CD4-positive, alpha-beta T cell treated with Interleukin-15 for 1 hour (primary cell): ENCODE data around the gene CIITA.

ENCODE experiments used
- DNase-seq: peaks from one replicate; pipeline ENCODE4 v3.0.0-alpha.2; 2020

Gene CIITA

GRCh38 chr16:10881479-10882030, 4.6 kb downstream of the CIITA start:
- DNase-seq, result no peak

DNA sequence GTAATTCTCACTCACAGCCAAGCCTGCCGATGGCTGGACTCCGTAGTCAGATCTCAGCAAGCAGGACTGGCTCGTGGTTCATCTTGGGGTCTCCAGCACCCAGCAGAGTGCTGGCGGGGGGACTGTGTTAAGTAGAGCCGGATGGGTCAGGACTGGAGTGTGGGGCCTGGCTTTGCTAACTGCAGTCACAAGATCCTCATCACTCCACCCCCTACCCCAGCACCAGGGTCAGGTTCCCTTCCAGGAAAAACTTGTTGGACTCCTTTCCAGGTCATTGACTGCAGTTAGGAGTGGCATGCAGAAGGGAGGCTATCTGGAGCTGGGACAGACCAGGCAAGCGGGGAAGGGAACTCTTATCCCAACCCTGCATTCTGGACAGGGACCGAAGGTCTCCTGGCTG, 6.0 kb downstream of the CIITA start:
- no peak for DNase-seq

DNA sequence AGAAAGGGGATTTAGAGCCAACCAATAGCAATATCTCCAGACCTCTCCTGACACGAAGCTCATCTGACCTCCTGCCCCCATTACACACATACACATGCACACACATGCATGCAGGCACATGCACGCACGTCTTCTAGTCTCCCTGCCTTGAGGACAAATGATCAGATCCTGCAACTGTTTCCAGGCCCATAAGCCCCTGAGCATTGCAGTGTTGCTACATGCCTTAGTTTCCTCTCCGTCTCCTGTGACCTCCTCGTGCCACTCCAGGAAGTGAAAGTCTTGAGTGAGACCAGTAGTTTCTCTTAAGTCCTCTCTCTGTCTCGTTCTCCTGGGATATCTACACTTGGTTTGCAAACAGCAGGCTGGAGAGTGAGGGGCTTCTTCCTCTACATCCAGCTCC, 8.2 kb downstream of the CIITA start:
- no peak for DNase-seq

DNA sequence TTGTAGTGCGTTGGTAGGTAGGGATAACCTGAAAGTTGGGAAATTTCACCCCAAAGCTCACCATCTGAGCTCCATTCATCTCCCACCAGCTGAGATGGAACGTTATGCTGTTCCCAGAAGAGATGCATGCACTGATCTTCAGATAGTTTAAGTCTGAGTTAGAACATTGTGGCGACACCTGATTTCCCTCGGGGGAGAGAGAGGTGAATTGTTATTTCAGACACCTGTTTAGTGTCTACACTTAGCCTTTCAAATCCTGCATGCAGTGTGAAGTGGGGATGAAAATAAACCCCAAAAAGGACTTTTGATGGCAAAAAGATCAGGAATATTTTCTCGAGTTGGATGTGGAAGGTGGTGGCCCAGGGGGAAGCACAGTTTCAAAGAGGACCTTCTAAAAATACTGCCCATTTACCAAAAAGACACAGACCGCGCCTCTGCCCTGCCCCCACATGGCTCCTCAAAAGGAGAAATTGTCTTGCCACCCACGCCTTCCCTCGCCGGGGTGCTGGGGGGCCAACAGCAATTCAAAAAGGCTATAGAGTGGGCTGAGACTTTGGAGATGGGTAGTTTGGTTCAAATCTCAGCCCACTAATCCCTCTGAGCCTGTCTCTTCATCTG, 11.4 kb downstream of the CIITA start:
- DNase-seq, result no peak

- DNase-seq, result no peak
These were observed 12.9 kb downstream of the CIITA start for GRCh38 chr16:10889855-10890254.

DNA sequence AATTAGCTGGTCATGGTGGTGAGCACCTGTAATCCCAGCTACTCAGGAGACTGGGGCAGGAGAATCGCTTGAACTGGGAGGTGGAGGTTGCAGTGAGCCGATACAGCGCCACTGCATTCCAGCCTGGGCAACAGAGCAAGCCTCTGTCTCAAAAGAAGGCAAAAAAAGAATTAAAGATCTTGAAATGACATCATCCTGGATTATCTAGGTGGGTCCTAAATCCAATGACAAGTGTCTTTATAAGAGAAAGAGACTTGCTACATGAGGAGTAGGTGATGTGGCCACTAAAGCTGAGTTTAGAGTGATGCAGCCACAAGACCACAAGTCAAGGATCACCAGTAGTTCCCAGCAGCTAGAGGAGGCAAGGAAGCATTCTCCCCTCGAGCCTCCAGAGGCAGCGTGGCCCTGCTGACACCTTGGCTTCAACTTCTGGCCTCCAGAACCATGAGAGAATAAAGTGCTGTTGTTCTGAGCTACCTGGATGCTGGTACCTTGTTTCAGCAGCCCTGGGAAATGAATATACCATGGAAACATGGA, 15.8 kb downstream of the CIITA start:
- no peak for DNase-seq

DNA sequence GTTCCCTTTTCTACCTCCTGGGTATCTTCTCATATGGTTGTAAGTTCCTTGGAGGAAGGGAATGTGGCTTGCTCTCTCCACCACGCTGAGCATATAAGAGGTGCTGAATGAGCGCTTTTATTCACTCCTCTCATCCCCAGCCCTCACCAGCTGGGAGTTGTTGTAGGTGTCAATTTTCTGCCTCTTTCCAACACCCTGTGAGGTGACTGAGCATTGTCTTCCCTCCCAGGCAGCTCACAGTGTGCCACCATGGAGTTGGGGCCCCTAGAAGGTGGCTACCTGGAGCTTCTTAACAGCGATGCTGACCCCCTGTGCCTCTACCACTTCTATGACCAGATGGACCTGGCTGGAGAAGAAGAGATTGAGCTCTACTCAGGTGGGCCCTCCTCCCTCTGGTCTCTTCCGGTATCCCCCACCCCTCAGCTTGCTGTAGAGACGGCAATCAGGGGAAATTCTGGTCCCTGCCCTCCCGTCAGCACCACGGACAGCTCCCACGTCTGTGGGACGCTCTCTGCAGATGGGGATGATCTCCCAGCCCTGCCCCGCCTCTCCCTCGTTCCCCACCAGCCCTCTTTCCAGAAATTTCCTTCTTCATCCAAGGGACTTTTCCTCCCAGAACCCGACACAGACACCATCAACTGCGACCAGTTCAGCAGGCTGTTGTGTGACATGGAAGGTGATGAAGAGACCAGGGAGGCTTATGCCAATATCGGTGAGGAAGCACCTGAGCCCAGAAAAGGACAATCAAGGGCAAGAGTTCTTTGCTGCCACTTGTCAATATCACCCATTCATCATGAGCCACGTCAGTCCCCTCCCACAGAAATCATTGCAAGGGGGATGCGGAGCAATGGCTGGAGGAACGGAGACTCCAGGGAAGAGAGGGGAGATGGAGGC, 18.3 kb downstream of the CIITA start:
- no peak for DNase-seq

DNA sequence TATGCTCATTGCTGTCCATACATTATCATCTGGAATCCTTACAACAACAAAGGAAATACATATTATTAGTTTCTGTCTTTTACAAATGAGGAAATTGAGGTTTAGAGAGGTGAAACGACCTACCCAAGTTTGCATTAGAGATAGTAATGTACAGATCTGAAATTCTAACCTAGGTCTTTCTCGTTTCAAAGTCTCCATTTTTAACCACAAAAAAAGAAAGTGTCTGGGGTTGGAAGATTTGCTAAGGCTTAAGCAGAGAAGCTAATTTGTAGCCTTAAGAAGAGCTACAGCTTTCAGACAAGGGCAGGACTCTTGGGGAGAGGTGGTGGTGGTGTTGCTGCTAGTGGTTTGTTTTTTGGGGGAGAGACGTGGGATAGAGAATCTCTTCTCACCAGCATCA, 19.2 kb downstream of the CIITA start:
- no peak for DNase-seq

GRCh38 chr16:10896723-10897122, 19.7 kb downstream of the CIITA start:
- DNase-seq, result no peak

DNA sequence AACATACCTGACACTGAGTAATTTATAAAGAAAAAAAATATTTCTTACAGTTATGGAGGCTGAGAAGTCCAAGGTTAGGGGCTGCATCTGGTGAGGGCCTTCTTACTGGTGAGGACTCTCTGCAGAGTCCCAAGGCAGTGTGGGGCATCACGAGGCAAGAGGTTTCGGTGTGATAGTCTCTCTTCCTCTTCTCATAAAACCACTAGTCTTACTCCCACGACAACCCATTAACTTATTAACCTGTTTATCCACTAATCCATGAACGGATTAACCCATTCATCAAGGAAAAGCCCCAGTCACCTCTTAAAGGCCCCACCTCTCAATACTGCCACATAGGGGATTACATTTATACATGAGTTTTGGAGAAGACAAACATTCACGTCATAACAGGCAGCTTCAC, 20.1 kb downstream of the CIITA start:
- DNase-seq, result no peak

GRCh38 chr16:10902999-10903398, 26.0 kb downstream of the CIITA start:
- no peak for DNase-seq

DNA sequence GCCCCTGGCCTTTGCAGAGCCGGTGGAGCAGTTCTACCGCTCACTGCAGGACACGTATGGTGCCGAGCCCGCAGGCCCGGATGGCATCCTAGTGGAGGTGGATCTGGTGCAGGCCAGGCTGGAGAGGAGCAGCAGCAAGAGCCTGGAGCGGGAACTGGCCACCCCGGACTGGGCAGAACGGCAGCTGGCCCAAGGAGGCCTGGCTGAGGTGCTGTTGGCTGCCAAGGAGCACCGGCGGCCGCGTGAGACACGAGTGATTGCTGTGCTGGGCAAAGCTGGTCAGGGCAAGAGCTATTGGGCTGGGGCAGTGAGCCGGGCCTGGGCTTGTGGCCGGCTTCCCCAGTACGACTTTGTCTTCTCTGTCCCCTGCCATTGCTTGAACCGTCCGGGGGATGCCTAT, 29.5 kb downstream of the CIITA start:
- no peak for DNase-seq

GRCh38 chr16:10906914-10907756, 30.1 kb downstream of the CIITA start:
- DNase-seq, result no peak

GRCh38 chr16:10907757-10908045, 30.7 kb downstream of the CIITA start:
- no peak for DNase-seq

DNA sequence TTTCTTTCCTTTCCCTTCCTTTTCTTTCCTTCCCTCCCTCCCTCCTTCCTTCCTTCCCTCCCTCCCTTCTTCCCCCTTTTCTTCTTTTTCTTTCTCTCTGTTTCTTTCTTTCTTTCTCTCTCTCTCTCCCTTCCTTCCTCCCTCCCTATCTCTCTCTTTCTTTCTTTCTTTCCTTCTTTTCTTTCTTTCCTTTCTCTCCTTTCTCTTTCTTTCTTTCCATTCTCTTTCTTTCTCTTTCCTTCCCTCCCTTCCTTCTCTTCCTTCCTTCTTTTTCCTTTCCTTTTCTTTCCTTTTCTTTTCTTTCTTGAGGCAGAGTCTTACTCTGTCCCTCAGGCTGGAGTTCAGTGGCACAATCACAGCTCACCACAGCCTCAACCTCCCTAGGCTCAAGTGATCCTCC, 34.3 kb downstream of the CIITA start:
- DNase-seq, result no peak

DNA sequence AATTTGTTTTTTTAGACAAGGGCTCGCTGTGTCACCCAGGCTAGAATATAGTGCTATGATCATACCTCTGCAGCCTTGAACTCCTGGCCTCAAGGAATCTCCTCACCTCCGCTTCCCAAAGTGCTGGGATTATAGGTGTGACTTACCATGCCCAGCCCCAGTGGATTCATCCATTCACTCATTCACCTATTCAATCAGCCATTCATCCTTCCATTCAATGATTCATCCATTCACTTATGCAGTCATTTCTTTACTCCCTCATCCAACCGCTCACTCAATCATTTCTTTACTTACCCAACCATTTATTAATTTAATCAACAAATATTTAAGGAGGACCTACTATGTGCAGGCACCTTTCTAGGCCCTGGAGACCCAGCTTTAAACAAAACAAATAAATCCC, 39.5 kb downstream of the CIITA start:
- no peak for DNase-seq

DNA sequence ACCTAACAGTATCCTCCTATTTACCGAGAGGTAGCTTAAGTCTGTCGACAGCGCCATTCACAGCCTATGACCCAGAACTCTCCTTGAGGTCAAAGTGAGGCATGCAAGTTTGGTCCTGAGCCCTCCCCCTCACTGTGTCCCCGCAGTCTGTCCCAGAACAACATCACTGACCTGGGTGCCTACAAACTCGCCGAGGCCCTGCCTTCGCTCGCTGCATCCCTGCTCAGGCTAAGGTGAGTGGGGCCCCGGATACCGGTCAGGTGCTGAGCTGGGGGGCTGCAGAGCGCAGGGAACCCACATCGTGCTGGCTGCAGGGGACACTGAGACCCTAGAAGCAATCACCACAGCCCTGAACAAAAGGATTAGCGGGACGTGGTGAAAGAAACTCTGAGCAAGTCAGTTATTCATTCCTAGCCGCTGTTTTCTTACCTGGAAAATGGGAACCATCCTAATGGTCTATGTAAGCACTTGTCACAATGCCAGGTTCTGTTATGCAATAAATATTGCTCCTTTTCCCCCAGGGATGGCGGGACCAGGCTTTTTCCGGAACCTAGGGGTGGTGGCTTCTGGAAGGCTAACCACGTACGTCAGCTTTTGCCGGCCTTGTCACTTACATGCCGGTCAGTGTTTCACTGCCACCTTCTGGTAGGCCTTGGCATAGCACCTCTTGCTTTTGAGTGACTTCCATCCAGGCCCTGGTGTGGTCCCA, 41.4 kb downstream of the CIITA start:
- peak; percentile 82 for DNase-seq

- no peak for DNase-seq
These were observed 42.0 kb downstream of the CIITA start for GRCh38 chr16:10919003-10919351.

DNA sequence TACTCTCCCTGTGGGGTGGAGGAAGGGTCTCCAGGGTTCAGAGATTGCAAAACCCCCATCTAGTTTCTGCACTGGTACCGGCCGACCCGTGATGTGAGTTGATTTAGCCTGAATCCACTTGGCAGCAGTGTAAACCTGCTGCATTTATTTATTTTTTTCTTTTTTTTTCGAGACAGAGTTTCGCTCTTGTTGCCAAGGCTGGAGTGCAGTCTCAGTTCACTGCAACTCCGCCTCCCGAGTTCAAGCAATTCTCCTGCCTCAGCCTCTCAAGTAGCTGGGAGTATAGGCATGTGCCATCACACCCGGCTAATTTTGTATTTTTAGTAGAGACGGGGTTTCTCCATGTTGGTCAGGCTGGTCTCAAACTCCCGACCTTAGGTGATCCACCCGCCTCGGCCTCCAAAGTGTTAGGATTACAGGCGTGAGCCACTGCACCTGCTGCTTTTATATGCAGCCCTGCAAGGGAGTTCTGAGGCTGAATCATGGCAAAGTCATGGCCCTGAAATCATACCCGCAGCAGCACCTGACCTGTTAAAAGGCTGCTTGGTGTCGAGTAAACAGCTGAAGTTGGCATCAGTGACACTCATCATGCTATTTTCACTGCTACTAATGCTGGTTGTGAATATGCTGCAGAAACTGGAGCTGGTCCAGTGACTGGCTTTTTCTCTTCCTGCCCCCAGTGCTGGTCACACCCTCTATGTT, 43.9 kb downstream of the CIITA start:
- DNase-seq, result no peak

DNA sequence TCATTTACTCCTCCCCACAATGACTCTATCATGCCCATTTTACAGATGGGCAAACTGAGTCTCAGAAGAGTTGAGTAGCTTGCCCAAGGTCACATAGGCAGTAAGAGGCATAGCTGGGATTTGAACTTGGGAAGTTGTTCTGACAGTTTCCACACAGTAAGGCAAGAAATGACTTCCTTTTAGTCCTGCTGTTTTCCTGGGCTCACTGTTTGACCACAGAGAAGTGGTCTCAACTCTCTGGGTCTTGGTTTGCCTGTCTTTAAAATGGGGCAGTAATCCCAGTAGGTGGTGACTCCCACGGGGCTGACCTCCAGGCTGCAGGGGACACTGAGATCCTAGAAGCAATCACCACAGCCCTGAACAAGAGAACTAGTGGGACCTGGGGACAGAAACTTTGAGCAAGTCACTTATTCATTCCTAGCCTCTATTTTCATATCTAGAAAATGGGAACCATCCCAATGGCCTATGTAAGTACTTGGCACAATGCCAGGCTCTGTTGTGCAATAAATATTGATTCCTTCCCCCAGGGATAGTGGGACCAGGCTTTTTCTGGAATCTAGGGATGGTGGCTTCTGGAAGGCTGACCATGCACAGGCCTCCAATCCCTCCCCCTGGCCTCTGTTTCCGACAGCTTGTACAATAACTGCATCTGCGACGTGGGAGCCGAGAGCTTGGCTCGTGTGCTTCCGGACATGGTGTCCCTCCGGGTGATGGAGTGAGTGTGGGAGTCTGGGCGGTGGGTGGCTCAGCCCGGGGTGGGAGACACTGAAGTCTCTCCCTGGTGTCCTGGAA, 44.7 kb downstream of the CIITA start:
- no peak for DNase-seq
